Measurements from ENCODE around the gene NAP1L4.
"Not testable (repeated sequence)": the region's sequence is repeated elsewhere in the genome, so short reads cannot be mapped to it uniquely, and the experiment has no call there.

NAP1L4 gene

GRCh38 chr11:2958251-2958650 is 33.9 kb downstream of the NAP1L4 start:
- no peak for DNase-seq (ENCODE audit: low spot score)

- no peak for DNase-seq (ENCODE audit: low spot score)
Measured at GRCh38 chr11:2955906-2956476, 36.1 kb downstream of the NAP1L4 start.

- no peak for DNase-seq (ENCODE audit: low spot score)
Measured at GRCh38 chr11:2954263-2954662, 37.9 kb downstream of the NAP1L4 start.

- no peak for DNase-seq (ENCODE audit: low spot score)
Measured at GRCh38 chr11:2952290-2952689, 39.8 kb downstream of the NAP1L4 start.

- no peak for DNase-seq (ENCODE audit: low spot score)
Measured at GRCh38 chr11:2951231-2952110, 40.7 kb downstream of the NAP1L4 start.

GRCh38 chr11:2950825-2951224 is 41.3 kb downstream of the NAP1L4 start:
- DNase-seq (ENCODE audit: low spot score): no peak

- no peak for DNase-seq (ENCODE audit: low spot score)
Measured at GRCh38 chr11:2949920-2950319, 42.2 kb downstream of the NAP1L4 start.

GRCh38 chr11:2947744-2948143 is 44.4 kb downstream of the NAP1L4 start:
- DNase-seq (ENCODE audit: low spot score): no peak

- no peak for DNase-seq (ENCODE audit: low spot score)
Measured at GRCh38 chr11:2945757-2946287, 46.3 kb downstream of the NAP1L4 start.

- no peak for DNase-seq (ENCODE audit: low spot score)
Measured at GRCh38 chr11:2945031-2945756, 46.9 kb downstream of the NAP1L4 start.

GRCh38 chr11:2944530-2944929 is 47.6 kb downstream of the NAP1L4 start:
- DNase-seq (ENCODE audit: low spot score): no peak

- DNase-seq (ENCODE audit: low spot score): no peak
Measured at GRCh38 chr11:2943711-2944118, 48.4 kb downstream of the NAP1L4 start.

- no peak for DNase-seq (ENCODE audit: low spot score)
Measured at GRCh38 chr11:2942872-2943710, 49.0 kb downstream of the NAP1L4 start.

- no peak for DNase-seq (ENCODE audit: low spot score)
Measured at GRCh38 chr11:2942447-2942846, 49.7 kb downstream of the NAP1L4 start.

GRCh38 chr11:2940921-2941821 is 51.0 kb downstream of the NAP1L4 start:
- no peak for DNase-seq (ENCODE audit: low spot score)

- DNase-seq (ENCODE audit: low spot score): no peak
Measured at GRCh38 chr11:2940147-2940920, 51.8 kb downstream of the NAP1L4 start.

- not testable (repeated sequence) for DNase-seq (ENCODE audit: low spot score)
Measured at GRCh38 chr11:2938458-2939418, 53.4 kb downstream of the NAP1L4 start.

- DNase-seq (ENCODE audit: low spot score): not testable (repeated sequence)
Measured at GRCh38 chr11:2937641-2938457, 54.3 kb downstream of the NAP1L4 start.
